Measurements from ENCODE around the gene SPDEF. TPM values are rescaled to one million over a fixed set of nuclear protein-coding genes. Genes with fewer than 3 reads are reported as not detected.

The SPDEF gene
- total and polyA plus RNA-seq, 2 experiments from 2014 or later = 0.69 TPM; not detected in 1

GRCh38 chr6:34522761-34523160 lies 33.4 kb downstream of the SPDEF start:
- Histone ChIP-seq H4K20me1 (replicated peaks; ENCODE audit: insufficient read depth) (no peaks in the 10 kb centered on the region), H3K4me1 (ENCODE audit: insufficient read depth) (peaks cover 10% of the 10 kb centered on the region), H3F3A (replicated peaks; ENCODE audit: low read depth) (no peaks in the 10 kb centered on the region), H3K9me2 (ENCODE audit: insufficient read depth) (no peaks in the 10 kb centered on the region), H3K36me3 (ENCODE audit: insufficient read depth) (no peaks in the 10 kb centered on the region), H2AFZ (no peak overlapping the region), H3K4me2 (no peak overlapping the region), H3K79me2 (replicated peaks; ENCODE audit: insufficient read depth) (no peaks in the 10 kb centered on the region), H3K4me3 (no peak overlapping the region), H3K27ac (ENCODE audit: low read depth) (no peak overlapping the region), H3K27me3 (ENCODE audit: insufficient read depth) (no peaks in the 10 kb centered on the region)
- ATAC-seq = no peak
- no peak overlapping the region for H3K4me3 Mint-ChIP-seq
- peaks cover 9% of the 10 kb centered on the region for H3K4me1 Mint-ChIP-seq
- no peaks in the 10 kb centered on the region for H3K9me3 Mint-ChIP-seq
- no peak overlapping the region for H3K27ac Mint-ChIP-seq
- H3K36me3 Mint-ChIP-seq (ENCODE audit: low read depth) = no peaks in the 10 kb centered on the region; the same call in 2 of the 3 replicates
- no peak for DNase-seq (ENCODE audit: low spot score)
- H3K27me3 Mint-ChIP-seq (ENCODE audit: insufficient read depth, low read depth, poor library complexity) = peaks cover 13% of the 10 kb centered on the region
- TF ChIP-seq ZNF462 (CRISPR knock-in tag; IDR thresholded peaks at IDR 0.05) (no peak), STAT1 (IDR thresholded peaks at IDR 0.05; ENCODE audit: unreplicated experiment) (no peak), CREB1 (CRISPR knock-in tag; IDR thresholded peaks at IDR 0.05; ENCODE audit: low read depth) (no peak), CTCF (conservative IDR thresholded peaks at IDR 0.05; ENCODE audit: low read depth in 2 of 2) (no peak), POLR2AphosphoS5 (IDR thresholded peaks at IDR 0.05; ENCODE audit: low read depth) (no peak), ZNF114 (CRISPR knock-in tag; IDR thresholded peaks at IDR 0.05) (no peak), ETS1 (IDR thresholded peaks at IDR 0.05) (no peak), EZH2 (IDR thresholded peaks at IDR 0.05; ENCODE audit: low read depth, unreplicated experiment) (no peak), EZH2phosphoT487 (IDR thresholded peaks at IDR 0.05; ENCODE audit: unreplicated experiment) (no peak), REST (IDR thresholded peaks at IDR 0.05; ENCODE audit: unreplicated experiment) (no peak), ZNF331 (CRISPR knock-in tag; IDR thresholded peaks at IDR 0.05; ENCODE audit: low read depth) (no peak), NANOG (IDR thresholded peaks at IDR 0.05; ENCODE audit: borderline replicate concordance) (no peak), JUNB (IDR thresholded peaks at IDR 0.05; ENCODE audit: unreplicated experiment) (no peak)
